ENCODE measurements around the gene ZNF528. TPM values are rescaled to one million over a fixed set of nuclear protein-coding genes. Genes with fewer than 3 reads are reported as not detected.

ZNF528 gene
- total and polyA plus RNA-seq, 2 experiments from 2014 or later: 25.5 to 30.0 TPM

DNA sequence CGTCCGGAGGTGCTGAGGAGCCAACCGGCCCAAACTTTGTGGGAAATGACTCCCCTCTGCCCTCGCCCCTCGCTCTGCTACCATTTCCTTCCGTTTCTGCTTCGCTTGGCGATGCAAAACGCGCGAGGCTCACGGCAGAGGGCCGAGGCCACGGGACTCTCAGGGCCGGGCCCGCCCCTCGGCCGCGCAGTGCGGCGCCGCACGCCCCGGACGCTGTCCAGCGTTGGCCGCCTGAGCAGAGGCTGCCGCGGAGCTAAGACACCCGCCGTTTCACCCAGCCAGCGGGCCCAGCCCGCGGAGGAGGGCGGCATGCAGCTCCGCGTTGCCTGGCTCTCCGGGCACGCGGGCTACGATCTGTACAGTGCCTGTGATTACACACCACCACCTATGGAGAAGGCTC is 53.6 kb downstream of the ZNF528 start (continued):
- TF ChIP-seq, protein P1, sequence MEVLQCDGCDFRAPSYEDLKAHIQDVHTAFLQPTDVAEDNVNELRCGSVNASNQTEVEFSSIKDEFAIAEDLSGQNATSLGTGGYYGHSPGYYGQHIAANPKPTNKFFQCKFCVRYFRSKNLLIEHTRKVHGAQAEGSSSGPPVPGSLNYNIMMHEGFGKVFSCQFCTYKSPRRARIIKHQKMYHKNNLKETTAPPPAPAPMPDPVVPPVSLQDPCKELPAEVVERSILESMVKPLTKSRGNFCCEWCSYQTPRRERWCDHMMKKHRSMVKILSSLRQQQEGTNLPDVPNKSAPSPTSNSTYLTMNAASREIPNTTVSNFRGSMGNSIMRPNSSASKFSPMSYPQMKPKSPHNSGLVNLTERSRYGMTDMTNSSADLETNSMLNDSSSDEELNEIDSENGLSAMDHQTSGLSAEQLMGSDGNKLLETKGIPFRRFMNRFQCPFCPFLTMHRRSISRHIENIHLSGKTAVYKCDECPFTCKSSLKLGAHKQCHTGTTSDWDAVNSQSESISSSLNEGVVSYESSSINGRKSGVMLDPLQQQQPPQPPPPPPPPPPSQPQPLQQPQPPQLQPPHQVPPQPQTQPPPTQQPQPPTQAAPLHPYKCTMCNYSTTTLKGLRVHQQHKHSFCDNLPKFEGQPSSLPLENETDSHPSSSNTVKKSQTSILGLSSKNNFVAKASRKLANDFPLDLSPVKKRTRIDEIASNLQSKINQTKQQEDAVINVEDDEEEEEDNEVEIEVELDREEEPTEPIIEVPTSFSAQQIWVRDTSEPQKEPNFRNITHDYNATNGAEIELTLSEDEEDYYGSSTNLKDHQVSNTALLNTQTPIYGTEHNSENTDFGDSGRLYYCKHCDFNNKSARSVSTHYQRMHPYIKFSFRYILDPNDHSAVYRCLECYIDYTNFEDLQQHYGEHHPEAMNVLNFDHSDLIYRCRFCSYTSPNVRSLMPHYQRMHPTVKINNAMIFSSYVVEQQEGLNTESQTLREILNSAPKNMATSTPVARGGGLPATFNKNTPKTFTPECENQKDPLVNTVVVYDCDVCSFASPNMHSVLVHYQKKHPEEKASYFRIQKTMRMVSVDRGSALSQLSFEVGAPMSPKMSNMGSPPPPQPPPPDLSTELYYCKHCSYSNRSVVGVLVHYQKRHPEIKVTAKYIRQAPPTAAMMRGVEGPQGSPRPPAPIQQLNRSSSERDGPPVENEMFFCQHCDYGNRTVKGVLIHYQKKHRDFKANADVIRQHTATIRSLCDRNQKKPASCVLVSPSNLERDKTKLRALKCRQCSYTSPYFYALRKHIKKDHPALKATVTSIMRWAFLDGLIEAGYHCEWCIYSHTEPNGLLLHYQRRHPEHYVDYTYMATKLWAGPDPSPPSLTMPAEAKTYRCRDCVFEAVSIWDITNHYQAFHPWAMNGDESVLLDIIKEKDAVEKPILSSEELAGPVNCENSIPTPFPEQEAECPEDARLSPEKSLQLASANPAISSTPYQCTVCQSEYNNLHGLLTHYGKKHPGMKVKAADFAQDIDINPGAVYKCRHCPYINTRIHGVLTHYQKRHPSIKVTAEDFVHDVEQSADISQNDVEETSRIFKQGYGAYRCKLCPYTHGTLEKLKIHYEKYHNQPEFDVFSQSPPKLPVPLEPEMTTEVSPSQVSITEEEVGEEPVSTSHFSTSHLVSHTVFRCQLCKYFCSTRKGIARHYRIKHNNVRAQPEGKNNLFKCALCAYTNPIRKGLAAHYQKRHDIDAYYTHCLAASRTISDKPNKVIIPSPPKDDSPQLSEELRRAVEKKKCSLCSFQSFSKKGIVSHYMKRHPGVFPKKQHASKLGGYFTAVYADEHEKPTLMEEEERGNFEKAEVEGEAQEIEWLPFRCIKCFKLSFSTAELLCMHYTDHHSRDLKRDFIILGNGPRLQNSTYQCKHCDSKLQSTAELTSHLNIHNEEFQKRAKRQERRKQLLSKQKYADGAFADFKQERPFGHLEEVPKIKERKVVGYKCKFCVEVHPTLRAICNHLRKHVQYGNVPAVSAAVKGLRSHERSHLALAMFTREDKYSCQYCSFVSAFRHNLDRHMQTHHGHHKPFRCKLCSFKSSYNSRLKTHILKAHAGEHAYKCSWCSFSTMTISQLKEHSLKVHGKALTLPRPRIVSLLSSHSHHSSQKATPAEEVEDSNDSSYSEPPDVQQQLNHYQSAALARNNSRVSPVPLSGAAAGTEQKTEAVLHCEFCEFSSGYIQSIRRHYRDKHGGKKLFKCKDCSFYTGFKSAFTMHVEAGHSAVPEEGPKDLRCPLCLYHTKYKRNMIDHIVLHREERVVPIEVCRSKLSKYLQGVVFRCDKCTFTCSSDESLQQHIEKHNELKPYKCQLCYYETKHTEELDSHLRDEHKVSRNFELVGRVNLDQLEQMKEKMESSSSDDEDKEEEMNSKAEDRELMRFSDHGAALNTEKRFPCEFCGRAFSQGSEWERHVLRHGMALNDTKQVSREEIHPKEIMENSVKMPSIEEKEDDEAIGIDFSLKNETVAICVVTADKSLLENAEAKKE (CRISPR knock-in tag; IDR thresholded peaks at IDR 0.05): no peak
- no peak for TF ChIP-seq CREB1 (CRISPR knock-in tag; IDR thresholded peaks at IDR 0.05; ENCODE audit: low read depth)
- no peak for TF ChIP-seq STAT1 (IDR thresholded peaks at IDR 0.05; ENCODE audit: unreplicated experiment)

GRCh38 chr19:52453324-52454094 is 55.9 kb downstream of the ZNF528 start, which contains the start of gene ZNF578:
Gene ZNF578 (plus strand): TSS chr19:52453553. CDS start chr19:52501846, 48,293 bp downstream.
- H3F3A ChIP-seq (replicated peaks; ENCODE audit: low read depth): no peaks in the 10 kb centered on the region
- TF ChIP-seq, protein P2, sequence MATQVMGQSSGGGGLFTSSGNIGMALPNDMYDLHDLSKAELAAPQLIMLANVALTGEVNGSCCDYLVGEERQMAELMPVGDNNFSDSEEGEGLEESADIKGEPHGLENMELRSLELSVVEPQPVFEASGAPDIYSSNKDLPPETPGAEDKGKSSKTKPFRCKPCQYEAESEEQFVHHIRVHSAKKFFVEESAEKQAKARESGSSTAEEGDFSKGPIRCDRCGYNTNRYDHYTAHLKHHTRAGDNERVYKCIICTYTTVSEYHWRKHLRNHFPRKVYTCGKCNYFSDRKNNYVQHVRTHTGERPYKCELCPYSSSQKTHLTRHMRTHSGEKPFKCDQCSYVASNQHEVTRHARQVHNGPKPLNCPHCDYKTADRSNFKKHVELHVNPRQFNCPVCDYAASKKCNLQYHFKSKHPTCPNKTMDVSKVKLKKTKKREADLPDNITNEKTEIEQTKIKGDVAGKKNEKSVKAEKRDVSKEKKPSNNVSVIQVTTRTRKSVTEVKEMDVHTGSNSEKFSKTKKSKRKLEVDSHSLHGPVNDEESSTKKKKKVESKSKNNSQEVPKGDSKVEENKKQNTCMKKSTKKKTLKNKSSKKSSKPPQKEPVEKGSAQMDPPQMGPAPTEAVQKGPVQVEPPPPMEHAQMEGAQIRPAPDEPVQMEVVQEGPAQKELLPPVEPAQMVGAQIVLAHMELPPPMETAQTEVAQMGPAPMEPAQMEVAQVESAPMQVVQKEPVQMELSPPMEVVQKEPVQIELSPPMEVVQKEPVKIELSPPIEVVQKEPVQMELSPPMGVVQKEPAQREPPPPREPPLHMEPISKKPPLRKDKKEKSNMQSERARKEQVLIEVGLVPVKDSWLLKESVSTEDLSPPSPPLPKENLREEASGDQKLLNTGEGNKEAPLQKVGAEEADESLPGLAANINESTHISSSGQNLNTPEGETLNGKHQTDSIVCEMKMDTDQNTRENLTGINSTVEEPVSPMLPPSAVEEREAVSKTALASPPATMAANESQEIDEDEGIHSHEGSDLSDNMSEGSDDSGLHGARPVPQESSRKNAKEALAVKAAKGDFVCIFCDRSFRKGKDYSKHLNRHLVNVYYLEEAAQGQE (IDR thresholded peaks at IDR 0.05; ENCODE audit: unreplicated experiment): no peak
- TF ChIP-seq, protein P3, sequence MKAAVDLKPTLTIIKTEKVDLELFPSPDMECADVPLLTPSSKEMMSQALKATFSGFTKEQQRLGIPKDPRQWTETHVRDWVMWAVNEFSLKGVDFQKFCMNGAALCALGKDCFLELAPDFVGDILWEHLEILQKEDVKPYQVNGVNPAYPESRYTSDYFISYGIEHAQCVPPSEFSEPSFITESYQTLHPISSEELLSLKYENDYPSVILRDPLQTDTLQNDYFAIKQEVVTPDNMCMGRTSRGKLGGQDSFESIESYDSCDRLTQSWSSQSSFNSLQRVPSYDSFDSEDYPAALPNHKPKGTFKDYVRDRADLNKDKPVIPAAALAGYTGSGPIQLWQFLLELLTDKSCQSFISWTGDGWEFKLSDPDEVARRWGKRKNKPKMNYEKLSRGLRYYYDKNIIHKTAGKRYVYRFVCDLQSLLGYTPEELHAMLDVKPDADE (IDR thresholded peaks at IDR 0.05): peak; percentile 46; the same call in 1 of the 2 replicates
- H3K4me1 ChIP-seq (ENCODE audit: insufficient read depth): no peaks in the 10 kb centered on the region
- H3K4me3 Mint-ChIP-seq: peak within 1 kb of the TSS; percentile 68; the same call in 2 of the 3 replicates
- ATAC-seq (peak; percentile 67), DNase-seq (ENCODE audit: low spot score) (peak; percentile 90)
- no peaks in the 10 kb centered on the region for H3K79me2 ChIP-seq (replicated peaks; ENCODE audit: insufficient read depth)
- H2AFZ ChIP-seq: peak within 1 kb of the TSS; percentile 87
- no peaks in the 10 kb centered on the region for H3K4me1 Mint-ChIP-seq
- peaks cover 61% of the 10 kb centered on the region for H3K36me3 Mint-ChIP-seq (ENCODE audit: low read depth)
- H3K9me3 Mint-ChIP-seq: peaks cover 94% of the 10 kb centered on the region
- H3K4me2 ChIP-seq: peak within 1 kb of the TSS; percentile 76
- H3K9me2 ChIP-seq (ENCODE audit: insufficient read depth): no peaks in the 10 kb centered on the region
- peak within 1 kb of the TSS; percentile 66 for H3K4me3 ChIP-seq
- H3K27ac Mint-ChIP-seq: no peak within 1 kb of the TSS
- H3K27me3 Mint-ChIP-seq (ENCODE audit: insufficient read depth, low read depth, poor library complexity): peaks cover 12% of the 10 kb centered on the region
- H4K20me1 ChIP-seq (replicated peaks; ENCODE audit: insufficient read depth): no peaks in the 10 kb centered on the region
- H3K27me3 ChIP-seq (ENCODE audit: insufficient read depth): no peaks in the 10 kb centered on the region
- peak within 1 kb of the TSS; percentile 14; the same call in 1 of the 2 replicates for H3K27ac ChIP-seq (ENCODE audit: low read depth)
- no peaks in the 10 kb centered on the region for H3K36me3 ChIP-seq (ENCODE audit: insufficient read depth)

Data from GM23338 (cell line).